ENCODE data around the gene DOCK6.

DNA sequence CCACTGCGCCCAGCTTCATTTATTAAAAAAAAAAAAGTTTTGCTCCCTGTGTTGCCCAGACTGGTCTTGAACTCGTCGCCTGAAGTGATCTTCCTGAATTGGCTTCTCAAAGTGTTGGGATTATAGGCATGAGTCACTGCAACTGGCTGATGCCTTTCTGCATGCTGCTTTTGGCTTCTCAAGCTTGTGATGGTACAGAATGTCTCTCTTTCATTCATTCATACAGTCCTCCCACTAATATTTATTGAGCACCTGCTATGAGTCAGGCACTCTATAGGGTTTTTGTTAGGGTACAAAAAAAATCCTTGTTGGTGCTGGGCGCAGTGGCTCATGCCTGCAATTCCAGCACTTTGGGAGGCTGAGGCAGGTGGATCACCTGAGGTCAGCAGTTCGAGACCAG is 42.6 kb upstream of the DOCK6 start:
- TF ChIP-seq TCF7L2 (IDR thresholded peaks at IDR 0.05; ENCODE audit: low read depth, low read length): no peak
- TF ChIP-seq, protein P1, sequence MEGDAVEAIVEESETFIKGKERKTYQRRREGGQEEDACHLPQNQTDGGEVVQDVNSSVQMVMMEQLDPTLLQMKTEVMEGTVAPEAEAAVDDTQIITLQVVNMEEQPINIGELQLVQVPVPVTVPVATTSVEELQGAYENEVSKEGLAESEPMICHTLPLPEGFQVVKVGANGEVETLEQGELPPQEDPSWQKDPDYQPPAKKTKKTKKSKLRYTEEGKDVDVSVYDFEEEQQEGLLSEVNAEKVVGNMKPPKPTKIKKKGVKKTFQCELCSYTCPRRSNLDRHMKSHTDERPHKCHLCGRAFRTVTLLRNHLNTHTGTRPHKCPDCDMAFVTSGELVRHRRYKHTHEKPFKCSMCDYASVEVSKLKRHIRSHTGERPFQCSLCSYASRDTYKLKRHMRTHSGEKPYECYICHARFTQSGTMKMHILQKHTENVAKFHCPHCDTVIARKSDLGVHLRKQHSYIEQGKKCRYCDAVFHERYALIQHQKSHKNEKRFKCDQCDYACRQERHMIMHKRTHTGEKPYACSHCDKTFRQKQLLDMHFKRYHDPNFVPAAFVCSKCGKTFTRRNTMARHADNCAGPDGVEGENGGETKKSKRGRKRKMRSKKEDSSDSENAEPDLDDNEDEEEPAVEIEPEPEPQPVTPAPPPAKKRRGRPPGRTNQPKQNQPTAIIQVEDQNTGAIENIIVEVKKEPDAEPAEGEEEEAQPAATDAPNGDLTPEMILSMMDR (IDR thresholded peaks at IDR 0.05): no peak
- TF ChIP-seq POLR2AphosphoS5 (IDR thresholded peaks at IDR 0.05; ENCODE audit: low read depth, low read length): no peak
- TF ChIP-seq, protein P2, sequence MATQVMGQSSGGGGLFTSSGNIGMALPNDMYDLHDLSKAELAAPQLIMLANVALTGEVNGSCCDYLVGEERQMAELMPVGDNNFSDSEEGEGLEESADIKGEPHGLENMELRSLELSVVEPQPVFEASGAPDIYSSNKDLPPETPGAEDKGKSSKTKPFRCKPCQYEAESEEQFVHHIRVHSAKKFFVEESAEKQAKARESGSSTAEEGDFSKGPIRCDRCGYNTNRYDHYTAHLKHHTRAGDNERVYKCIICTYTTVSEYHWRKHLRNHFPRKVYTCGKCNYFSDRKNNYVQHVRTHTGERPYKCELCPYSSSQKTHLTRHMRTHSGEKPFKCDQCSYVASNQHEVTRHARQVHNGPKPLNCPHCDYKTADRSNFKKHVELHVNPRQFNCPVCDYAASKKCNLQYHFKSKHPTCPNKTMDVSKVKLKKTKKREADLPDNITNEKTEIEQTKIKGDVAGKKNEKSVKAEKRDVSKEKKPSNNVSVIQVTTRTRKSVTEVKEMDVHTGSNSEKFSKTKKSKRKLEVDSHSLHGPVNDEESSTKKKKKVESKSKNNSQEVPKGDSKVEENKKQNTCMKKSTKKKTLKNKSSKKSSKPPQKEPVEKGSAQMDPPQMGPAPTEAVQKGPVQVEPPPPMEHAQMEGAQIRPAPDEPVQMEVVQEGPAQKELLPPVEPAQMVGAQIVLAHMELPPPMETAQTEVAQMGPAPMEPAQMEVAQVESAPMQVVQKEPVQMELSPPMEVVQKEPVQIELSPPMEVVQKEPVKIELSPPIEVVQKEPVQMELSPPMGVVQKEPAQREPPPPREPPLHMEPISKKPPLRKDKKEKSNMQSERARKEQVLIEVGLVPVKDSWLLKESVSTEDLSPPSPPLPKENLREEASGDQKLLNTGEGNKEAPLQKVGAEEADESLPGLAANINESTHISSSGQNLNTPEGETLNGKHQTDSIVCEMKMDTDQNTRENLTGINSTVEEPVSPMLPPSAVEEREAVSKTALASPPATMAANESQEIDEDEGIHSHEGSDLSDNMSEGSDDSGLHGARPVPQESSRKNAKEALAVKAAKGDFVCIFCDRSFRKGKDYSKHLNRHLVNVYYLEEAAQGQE (IDR thresholded peaks at IDR 0.05; ENCODE audit: insufficient read depth in 1 of 2, low read depth in 2 of 2, low read length in 1 of 2): no peak
